NCI-H2107 (cell line): ENCODE data around the gene SMYD2.

Experiments
- DNase-seq: peaks from one replicate; lab custom pipeline; 2025; lab: John Stamatoyannopoulos, UW

SMYD2 gene

GRCh38 chr1:214329470-214330220 is 48.7 kb downstream of the SMYD2 start:
- no peak for DNase-seq

GRCh38 chr1:214330222-214330621 is 49.3 kb downstream of the SMYD2 start:
- no peak for DNase-seq

- no peak for DNase-seq
These were observed 49.8 kb downstream of the SMYD2 start for GRCh38 chr1:214330715-214331114.

- no peak for DNase-seq
These were observed 50.2 kb downstream of the SMYD2 start for GRCh38 chr1:214331180-214331579.

GRCh38 chr1:214331827-214332423 is 51.0 kb downstream of the SMYD2 start:
- peak; percentile 15 for DNase-seq

DNA sequence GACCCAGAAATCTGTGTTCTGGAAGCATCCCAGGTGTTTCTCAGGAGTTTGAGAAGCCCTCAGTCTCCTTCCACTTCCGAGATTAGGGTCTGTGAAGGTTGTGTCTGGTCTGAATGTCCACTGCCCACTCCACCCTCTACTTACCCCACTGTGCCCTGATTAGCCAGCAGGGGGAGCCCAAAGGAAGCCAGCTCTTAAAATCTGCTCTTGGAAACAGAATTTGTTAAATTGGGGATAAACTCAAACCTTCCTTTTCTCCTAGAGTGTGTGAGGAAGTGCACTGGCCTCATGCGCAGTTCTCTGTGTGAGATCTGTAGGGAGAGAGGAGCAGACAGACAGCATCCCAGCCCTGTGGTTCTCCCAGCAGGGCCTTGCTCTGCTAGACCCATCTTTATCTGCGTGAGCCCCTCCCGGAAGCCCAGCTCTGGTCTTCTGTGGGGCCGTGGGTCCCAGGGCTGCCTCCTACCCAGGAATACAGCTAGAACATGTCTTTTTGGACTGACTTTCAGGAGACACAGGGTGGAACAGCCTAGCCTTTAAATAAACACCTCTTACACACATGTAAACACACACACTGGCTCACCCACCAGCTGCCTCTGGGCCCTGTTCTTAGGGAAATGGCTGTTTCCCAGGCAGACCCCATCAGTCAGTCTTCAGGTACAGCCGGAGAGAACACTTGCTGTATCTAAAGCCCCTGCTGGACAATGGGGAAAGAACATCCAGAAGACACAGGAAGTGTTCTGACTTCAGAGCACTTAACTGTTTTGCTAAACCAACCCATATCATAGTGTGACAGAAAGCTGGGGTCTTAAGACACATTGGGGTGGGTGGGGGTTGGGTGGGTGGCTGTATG is 52.2 kb downstream of the SMYD2 start:
- DNase-seq: no peak

GRCh38 chr1:214335567-214335966 is 54.6 kb downstream of the SMYD2 start:
- no peak for DNase-seq

GRCh38 chr1:214337015-214337414 is 56.1 kb downstream of the SMYD2 start:
- DNase-seq: no peak

GRCh38 chr1:214337511-214337910 is 56.6 kb downstream of the SMYD2 start:
- DNase-seq: no peak

- DNase-seq: no peak
These were observed 57.3 kb downstream of the SMYD2 start for GRCh38 chr1:214338212-214338611.

GRCh38 chr1:214341459-214341858 is 60.5 kb downstream of the SMYD2 start:
- no peak for DNase-seq

DNA sequence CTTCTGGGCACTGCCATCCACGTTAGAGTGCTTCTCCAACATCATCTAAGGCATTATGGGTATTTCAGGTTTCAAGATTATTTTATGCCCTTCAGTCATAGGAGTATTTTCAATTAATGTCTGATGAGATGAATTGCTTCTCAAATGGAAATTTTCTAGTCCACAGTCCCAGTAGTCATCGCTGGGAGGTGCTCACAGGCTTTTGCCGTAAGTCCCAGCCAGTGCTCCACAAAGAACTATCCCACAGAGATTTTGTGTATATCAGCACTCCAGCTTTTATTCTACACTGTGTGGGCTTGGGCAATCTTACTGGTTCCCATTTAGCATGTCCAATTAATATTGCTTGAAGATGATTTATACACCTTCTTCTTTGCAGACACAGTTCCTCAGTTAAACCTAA is 61.0 kb downstream of the SMYD2 start:
- DNase-seq: no peak

DNA sequence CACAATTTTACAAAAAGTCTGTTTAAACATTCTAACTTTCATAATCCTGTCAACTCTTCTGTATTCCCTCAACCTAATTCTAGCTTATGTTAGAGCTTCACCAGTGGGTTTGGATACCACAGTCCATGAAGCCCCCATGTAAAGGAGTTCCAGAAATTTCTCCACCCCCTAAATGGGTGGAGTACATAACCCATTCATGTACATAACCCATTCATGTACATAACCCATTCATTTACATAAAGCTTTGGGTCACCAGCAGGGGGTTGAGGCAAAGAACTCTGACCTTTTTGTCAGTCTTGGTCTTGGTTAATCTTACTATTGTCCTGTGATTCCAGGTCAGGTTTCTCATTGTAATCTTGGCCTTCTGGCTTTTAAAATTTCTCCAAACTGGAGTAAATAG is 61.6 kb downstream of the SMYD2 start:
- DNase-seq: no peak

GRCh38 chr1:214344897-214345296 is 63.9 kb downstream of the SMYD2 start:
- DNase-seq: no peak

GRCh38 chr1:214349008-214349407 is 68.0 kb downstream of the SMYD2 start:
- no peak for DNase-seq

DNA sequence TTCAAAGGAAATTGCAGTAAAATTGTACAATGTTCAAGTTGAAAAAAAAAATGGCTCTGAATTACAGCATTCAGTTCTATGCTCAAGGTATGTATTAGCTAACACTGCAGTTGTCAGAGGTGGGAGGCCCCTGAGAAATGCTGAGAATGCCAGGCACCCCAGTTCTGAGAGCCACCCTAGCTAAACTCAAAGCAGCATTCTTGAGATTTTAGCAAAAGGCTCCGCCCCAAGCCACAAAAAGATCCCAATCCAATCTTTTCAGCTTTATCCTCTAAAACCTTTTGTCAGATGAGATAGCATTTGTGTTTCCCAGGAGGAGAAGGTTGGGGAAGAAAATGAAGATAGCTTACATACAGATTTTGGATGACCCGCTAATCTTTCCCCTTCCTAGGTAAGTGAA is 68.8 kb downstream of the SMYD2 start:
- no peak for DNase-seq

DNA sequence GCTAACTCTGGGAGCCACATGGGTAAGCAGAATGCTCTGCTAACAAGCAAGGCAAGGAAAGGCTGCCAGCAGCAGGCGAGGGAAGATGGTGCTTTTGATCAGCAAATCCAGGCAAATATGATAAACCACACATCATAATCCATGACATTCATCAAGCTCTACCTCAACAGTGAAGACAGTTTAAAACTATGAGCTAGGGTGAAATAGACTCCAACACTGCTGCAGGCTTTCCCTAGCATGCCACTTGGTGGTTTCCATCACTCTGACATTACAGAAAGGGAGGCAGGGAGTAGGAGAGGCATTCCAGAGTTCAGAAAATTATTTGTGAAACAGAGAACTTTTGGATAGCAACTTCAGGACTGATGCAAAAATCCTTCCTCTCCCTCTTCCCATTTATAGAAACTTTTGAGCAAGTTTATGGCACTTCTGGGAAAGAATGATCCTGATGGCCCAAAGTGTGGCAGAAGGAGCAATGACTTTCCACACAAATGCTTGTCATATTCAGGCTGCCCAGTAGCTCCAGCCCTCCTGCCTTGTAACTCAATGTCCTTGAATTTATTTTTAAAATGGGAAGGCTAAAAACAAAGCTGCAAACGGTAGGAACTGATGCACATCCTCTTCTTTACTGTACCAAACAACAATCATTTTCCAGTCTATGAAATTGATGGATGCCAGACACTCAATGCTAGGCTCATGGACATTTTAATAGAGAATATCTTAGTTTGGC is 70.8 kb downstream of the SMYD2 start:
- no peak for DNase-seq

GRCh38 chr1:214352838-214353237 is 71.9 kb downstream of the SMYD2 start:
- DNase-seq: no peak

GRCh38 chr1:214354440-214355148 is 73.6 kb downstream of the SMYD2 start:
- DNase-seq: no peak

GRCh38 chr1:214360116-214360515 is 79.2 kb downstream of the SMYD2 start:
- no peak for DNase-seq

GRCh38 chr1:214360525-214361164 is 79.7 kb downstream of the SMYD2 start:
- no peak for DNase-seq
